Endothelial cell (in vitro differentiated cells): ENCODE data around the gene FBLN2. TPM values are rescaled to one million over a fixed set of nuclear protein-coding genes. Genes with fewer than 3 reads are reported as not detected.

Source experiments
- DNase-seq: peaks from one replicate; pipeline ENCODE4 v3.0.0; 2021; ENCODE audit warnings: low spot score
- H3K27ac Mint-ChIP-seq: one replicate; pipeline ENCODE4 v1.8.0; 2021; ENCODE audit warnings: mixed read lengths, inconsistent platforms; ENCODE audit not compliant: unreplicated experiment
- H3K27me3 Mint-ChIP-seq: one replicate; pipeline ENCODE4 v1.8.0; 2021; ENCODE audit warnings: mild to moderate bottlenecking, moderate library complexity, mixed read lengths, inconsistent platforms; ENCODE audit not compliant: unreplicated experiment
- H3K36me3 Mint-ChIP-seq: one replicate; pipeline ENCODE4 v1.8.0; 2021; ENCODE audit warnings: mild to moderate bottlenecking, low read depth, mixed read lengths, inconsistent platforms; ENCODE audit not compliant: unreplicated experiment
- H3K4me1 Mint-ChIP-seq: one replicate; pipeline ENCODE4 v1.8.0; 2021; ENCODE audit warnings: mild to moderate bottlenecking, mixed read lengths, inconsistent platforms; ENCODE audit not compliant: unreplicated experiment
- H3K4me3 Mint-ChIP-seq: one replicate; pipeline ENCODE4 v1.8.0; 2021; ENCODE audit warnings: mild to moderate bottlenecking, mixed read lengths, inconsistent platforms; ENCODE audit not compliant: unreplicated experiment
- H3K9me3 Mint-ChIP-seq: one replicate; pipeline ENCODE4 v1.8.0; 2021; ENCODE audit warnings: mixed read lengths, inconsistent platforms; ENCODE audit not compliant: unreplicated experiment
- total RNA-seq: library from RNA; stranded (reverse); fragmentation: NEBNext Ultra II Directional; extraction: Animal tissue kit (Norgen Biotek cat#: 25700); gene quantifications from one replicate; pipeline ENCODE4 v1.2.1, GENCODE V29; 2021; ENCODE audit not compliant: unreplicated experiment
- TF ChIP-seq, protein P1 (sequence below): fragments of 200-600 bp; sonication (generic); IDR thresholded peaks from one replicate; pipeline ENCODE4 v1.5.0; 2021; ENCODE audit warnings: antibody characterized with exemption; ENCODE audit not compliant: unreplicated experiment

FBLN2 gene
- total RNA-seq, 1 donor from 2014 or later: 10.5 TPM

DNA sequence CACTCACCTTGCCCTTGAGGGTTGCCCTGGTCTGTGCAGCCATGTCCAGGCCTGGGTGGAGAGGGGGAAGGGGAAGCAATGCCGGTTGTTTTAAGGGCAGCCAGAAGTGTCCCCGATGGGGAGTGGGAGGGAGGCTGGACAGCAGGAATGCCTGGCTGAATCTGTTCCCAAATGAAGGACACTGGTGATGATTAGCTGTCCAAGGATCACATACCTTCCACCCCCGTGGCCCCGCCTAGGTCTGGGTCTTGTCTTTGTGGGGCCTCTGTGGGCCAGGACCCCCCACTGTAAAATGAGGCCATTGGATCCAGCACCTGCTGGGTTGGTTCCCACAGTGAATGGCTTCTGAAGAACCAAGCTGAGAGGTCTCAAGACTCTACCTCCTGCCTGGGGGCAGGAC lies 71.4 kb downstream of the FBLN2 start:
- no peak for DNase-seq
- Mint-ChIP-seq H3K27ac (no peak overlapping the region), H3K4me1 (no peaks in the 10 kb centered on the region), H3K27me3 (peaks cover 9% of the 10 kb centered on the region), H3K4me3 (no peak overlapping the region), H3K9me3 (no peaks in the 10 kb centered on the region), H3K36me3 (peaks cover 7% of the 10 kb centered on the region)
- TF ChIP-seq, protein P1, sequence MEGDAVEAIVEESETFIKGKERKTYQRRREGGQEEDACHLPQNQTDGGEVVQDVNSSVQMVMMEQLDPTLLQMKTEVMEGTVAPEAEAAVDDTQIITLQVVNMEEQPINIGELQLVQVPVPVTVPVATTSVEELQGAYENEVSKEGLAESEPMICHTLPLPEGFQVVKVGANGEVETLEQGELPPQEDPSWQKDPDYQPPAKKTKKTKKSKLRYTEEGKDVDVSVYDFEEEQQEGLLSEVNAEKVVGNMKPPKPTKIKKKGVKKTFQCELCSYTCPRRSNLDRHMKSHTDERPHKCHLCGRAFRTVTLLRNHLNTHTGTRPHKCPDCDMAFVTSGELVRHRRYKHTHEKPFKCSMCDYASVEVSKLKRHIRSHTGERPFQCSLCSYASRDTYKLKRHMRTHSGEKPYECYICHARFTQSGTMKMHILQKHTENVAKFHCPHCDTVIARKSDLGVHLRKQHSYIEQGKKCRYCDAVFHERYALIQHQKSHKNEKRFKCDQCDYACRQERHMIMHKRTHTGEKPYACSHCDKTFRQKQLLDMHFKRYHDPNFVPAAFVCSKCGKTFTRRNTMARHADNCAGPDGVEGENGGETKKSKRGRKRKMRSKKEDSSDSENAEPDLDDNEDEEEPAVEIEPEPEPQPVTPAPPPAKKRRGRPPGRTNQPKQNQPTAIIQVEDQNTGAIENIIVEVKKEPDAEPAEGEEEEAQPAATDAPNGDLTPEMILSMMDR: no peak

DNA sequence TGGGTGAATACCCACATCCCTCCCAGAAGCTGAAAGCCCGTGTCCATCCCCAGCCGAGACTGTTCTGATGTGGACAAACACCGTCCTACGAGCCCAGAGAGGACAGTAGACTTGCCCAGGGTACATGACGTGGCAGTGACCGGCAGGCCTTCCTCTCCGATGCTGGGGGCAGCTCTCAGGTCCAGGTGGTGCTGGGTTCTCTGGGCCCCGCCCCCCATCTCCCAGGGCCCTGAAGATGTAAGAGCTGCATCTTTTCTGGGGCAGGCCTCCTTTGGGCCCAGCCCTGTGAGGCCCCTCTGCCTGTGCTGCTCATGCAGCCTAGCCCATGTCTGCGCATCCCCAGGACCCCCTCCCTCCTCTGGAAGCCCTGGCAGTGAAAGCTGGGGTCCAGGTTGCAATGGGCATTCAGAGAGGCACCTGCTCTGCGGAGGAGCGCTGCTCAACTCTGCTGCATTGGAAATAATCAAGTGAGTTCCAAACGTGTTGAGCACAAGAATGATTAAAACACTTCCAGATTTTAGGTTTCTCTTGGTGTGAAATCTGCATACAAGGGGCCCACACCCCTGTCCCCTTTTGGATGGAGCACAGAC lies 71.9 kb downstream of the FBLN2 start:
- Mint-ChIP-seq H3K4me1 (no peaks in the 10 kb centered on the region), H3K36me3 (peaks cover 7% of the 10 kb centered on the region), H3K27me3 (peaks cover 9% of the 10 kb centered on the region), H3K4me3 (no peak overlapping the region), H3K9me3 (no peaks in the 10 kb centered on the region), H3K27ac (no peak overlapping the region)
- no peak for DNase-seq
- TF ChIP-seq, protein P1: no peak

DNA sequence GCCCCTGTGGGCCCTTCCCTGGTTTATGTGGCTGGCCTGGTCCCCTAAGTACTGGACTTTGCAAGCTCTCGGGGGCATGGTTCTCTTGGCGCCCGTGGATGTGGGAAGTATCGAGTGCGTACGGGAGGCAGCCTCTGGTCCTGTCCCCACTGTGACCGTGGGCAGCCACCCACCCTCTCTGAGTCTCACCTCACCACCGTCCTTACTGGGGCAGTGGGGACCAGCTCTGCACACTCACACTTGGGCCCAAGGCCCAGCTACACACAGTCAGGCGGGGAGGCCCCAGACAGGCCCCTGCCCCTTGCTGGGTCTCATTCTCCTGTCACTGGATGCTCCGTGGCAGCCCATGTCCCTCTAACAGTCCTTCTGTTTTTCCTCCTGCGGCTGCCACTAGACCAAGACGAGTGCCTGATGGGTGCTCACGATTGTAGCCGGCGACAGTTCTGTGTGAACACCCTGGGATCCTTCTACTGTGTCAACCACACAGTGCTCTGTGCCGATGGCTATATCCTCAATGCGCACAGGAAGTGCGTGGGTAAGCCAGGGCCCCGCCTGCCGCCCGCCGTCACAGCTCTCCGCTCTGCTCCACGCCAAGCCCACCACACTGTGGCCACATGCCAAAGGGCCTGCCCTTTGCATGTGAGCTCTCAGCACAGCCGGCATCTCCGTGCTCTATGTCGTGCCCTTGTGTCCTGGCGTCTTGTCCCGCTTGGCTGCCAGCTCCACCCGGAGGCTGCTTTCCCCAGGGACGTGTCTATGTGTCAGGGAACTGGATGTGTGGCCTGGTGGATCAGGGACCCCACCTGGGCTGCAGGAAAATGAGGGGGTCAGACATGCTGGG lies 72.7 kb downstream of the FBLN2 start:
- H3K4me3 Mint-ChIP-seq: no peak overlapping the region
- TF ChIP-seq, protein P1: no peak
- peaks cover 9% of the 10 kb centered on the region for H3K27me3 Mint-ChIP-seq
- no peak overlapping the region for H3K27ac Mint-ChIP-seq
- H3K9me3 Mint-ChIP-seq: no peaks in the 10 kb centered on the region
- no peak for DNase-seq
- no peaks in the 10 kb centered on the region for H3K4me1 Mint-ChIP-seq
- peaks cover 7% of the 10 kb centered on the region for H3K36me3 Mint-ChIP-seq

DNA sequence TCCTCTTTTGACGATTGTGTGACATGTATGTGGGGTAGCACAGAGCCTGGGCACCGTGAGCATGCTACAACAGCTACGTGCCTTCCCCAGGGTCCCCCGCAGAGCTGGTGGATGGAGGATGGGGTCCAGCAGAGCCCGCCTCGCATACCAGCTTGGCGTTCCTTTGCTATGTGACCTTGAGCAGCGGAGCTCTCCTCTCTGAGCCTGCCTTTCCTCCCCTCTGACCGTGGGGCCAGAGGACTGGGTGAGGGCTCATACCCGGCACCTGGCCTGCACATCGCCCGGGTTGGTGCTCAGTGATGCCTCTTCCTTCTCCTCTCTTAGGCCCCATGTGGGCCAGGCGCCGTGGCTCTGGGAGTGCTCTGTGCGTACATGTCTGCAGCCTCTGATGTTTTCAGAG lies 73.4 kb downstream of the FBLN2 start:
- no peaks in the 10 kb centered on the region for H3K4me1 Mint-ChIP-seq
- H3K27me3 Mint-ChIP-seq: peaks cover 9% of the 10 kb centered on the region
- no peak overlapping the region for H3K4me3 Mint-ChIP-seq
- TF ChIP-seq, protein P1: no peak
- peaks cover 3% of the 10 kb centered on the region for H3K36me3 Mint-ChIP-seq
- DNase-seq: no peak
- no peak overlapping the region for H3K27ac Mint-ChIP-seq
- no peaks in the 10 kb centered on the region for H3K9me3 Mint-ChIP-seq

DNA sequence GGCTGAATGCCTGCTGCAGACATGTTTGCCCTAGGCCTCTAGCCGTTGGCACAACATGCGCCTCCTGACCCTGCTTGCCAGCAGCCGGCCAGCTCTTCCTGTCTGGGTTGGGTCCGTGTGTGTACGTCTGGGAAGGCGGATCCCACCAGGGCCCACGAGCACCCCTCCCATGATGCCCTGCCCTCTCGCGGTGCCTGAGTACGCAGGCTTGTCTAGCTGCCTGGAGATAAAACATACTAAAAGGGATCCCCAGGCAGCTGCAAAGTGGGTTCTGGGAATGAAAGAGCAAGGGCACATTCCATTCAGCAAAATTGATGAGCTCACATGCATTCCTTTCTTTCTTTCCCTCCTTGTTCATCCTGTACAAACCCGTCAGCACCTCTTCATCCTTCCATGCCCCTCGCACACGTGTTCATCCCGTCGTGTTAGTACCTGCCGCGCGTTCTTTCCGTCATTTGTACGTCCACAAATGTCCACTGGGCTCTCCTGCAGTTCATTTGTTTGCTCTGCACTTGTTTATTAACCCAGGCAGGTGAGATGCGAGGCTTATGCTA lies 74.3 kb downstream of the FBLN2 start:
- TF ChIP-seq, protein P1: no peak
- Mint-ChIP-seq H3K4me1 (no peaks in the 10 kb centered on the region), H3K9me3 (no peaks in the 10 kb centered on the region), H3K4me3 (no peak overlapping the region), H3K27ac (no peak overlapping the region), H3K27me3 (peaks cover 11% of the 10 kb centered on the region), H3K36me3 (peaks cover 3% of the 10 kb centered on the region)
- no peak for DNase-seq
